Measurements from ENCODE around the gene CRYL1. TPM values are rescaled to one million over a fixed set of nuclear protein-coding genes. Genes with fewer than 3 reads are reported as not detected.

CRYL1 gene
- total RNA-seq, 1 experiment from 2014 or later = 6.7 TPM

- TF ChIP-seq CTCF (IDR thresholded peaks at IDR 0.05; ENCODE audit: insufficient read depth in 1 of 2, low read depth in 1 of 2, low read length in 1 of 2, severe bottlenecking in 1 of 2, unreplicated experiment in 1 of 2) = no peak
- no peak overlapping the region for H3K4me3 Mint-ChIP-seq (ENCODE audit: unreplicated experiment)
- H3K36me3 Mint-ChIP-seq (ENCODE audit: insufficient read depth, unreplicated experiment) = no peaks in the 10 kb centered on the region
- BruUV-seq (replicated peaks) = no TSS peak
- H3K36me3 ChIP-seq (ENCODE audit: control insufficient read depth, insufficient read depth, low read length) = no peaks in the 10 kb centered on the region
- no peak overlapping the region for H3K4me3 ChIP-seq (ENCODE audit: low read depth, low read length)
- ChIA-PET CTCF (no interaction called here), POLR2A (no interaction called here)
- H3K9me3 ChIP-seq = no peaks in the 10 kb centered on the region
- H3K27ac Mint-ChIP-seq (ENCODE audit: unreplicated experiment) = no peak overlapping the region
- no peaks in the 10 kb centered on the region for H3K27me3 Mint-ChIP-seq (ENCODE audit: insufficient read depth, unreplicated experiment)
- intact Hi-C loops (cut with micrococcal nuclease; ENCODE audit: unreplicated experiment) = no loop called here
- H3K9me3 Mint-ChIP-seq (ENCODE audit: unreplicated experiment) = no peaks in the 10 kb centered on the region
- peaks cover 5% of the 10 kb centered on the region for H3K4me1 ChIP-seq
- peaks cover 6% of the 10 kb centered on the region for H3K4me1 Mint-ChIP-seq (ENCODE audit: low read depth, unreplicated experiment)
- no peaks in the 10 kb centered on the region for H3K27me3 ChIP-seq (replicated peaks; ENCODE audit: control insufficient read depth, insufficient read depth, low read length)
- DNase-seq = no peak
Observed at GRCh38 chr13:20477394-20477793, 48.3 kb downstream of the CRYL1 start.

- Histone ChIP-seq H3K4me3 (ENCODE audit: low read depth, low read length) (no peak overlapping the region), H3K36me3 (ENCODE audit: control insufficient read depth, insufficient read depth, low read length) (no peaks in the 10 kb centered on the region), H3K4me1 (no peaks in the 10 kb centered on the region), H3K27me3 (replicated peaks; ENCODE audit: control insufficient read depth, insufficient read depth, low read length) (no peaks in the 10 kb centered on the region), H3K9me3 (no peaks in the 10 kb centered on the region)
- no peak for DNase-seq
- no peaks in the 10 kb centered on the region for H3K4me1 Mint-ChIP-seq (ENCODE audit: low read depth, unreplicated experiment)
- intact Hi-C loops (cut with micrococcal nuclease; ENCODE audit: unreplicated experiment) = no loop called here
- no peak overlapping the region for H3K27ac Mint-ChIP-seq (ENCODE audit: unreplicated experiment)
- H3K36me3 Mint-ChIP-seq (ENCODE audit: insufficient read depth, unreplicated experiment) = no peaks in the 10 kb centered on the region
- POLR2A ChIA-PET = interaction anchor here (0.6 kb wide), 1 partner anchor 49 kb away, joined by 3 read pairs; no protein-coding TSS in a partner anchor
- no peaks in the 10 kb centered on the region for H3K9me3 Mint-ChIP-seq (ENCODE audit: unreplicated experiment)
- no peak for TF ChIP-seq CTCF (IDR thresholded peaks at IDR 0.05; ENCODE audit: insufficient read depth in 1 of 2, low read depth in 1 of 2, low read length in 1 of 2, severe bottlenecking in 1 of 2, unreplicated experiment in 1 of 2)
- H3K4me3 Mint-ChIP-seq (ENCODE audit: unreplicated experiment) = no peak overlapping the region
- BruUV-seq (replicated peaks) = no TSS peak
- H3K27me3 Mint-ChIP-seq (ENCODE audit: insufficient read depth, unreplicated experiment) = no peaks in the 10 kb centered on the region
- CTCF ChIA-PET = no interaction called here
Observed at GRCh38 chr13:20475927-20476691, 49.5 kb downstream of the CRYL1 start.

- TF ChIP-seq CTCF (IDR thresholded peaks at IDR 0.05; ENCODE audit: insufficient read depth in 1 of 2, low read depth in 1 of 2, low read length in 1 of 2, severe bottlenecking in 1 of 2, unreplicated experiment in 1 of 2) = no peak
- no peaks in the 10 kb centered on the region for H3K36me3 Mint-ChIP-seq (ENCODE audit: insufficient read depth, unreplicated experiment)
- no peak for DNase-seq
- H3K4me3 Mint-ChIP-seq (ENCODE audit: unreplicated experiment) = no peak overlapping the region
- no peaks in the 10 kb centered on the region for H3K27me3 ChIP-seq (replicated peaks; ENCODE audit: control insufficient read depth, insufficient read depth, low read length)
- intact Hi-C loops (cut with micrococcal nuclease; ENCODE audit: unreplicated experiment) = no loop called here
- H3K27ac Mint-ChIP-seq (ENCODE audit: unreplicated experiment) = no peak overlapping the region
- H3K4me3 ChIP-seq (ENCODE audit: low read depth, low read length) = no peak overlapping the region
- H3K36me3 ChIP-seq (ENCODE audit: control insufficient read depth, insufficient read depth, low read length) = no peaks in the 10 kb centered on the region
- no peaks in the 10 kb centered on the region for H3K4me1 Mint-ChIP-seq (ENCODE audit: low read depth, unreplicated experiment)
- no TSS peak for BruUV-seq (replicated peaks)
- H3K27me3 Mint-ChIP-seq (ENCODE audit: insufficient read depth, unreplicated experiment) = no peaks in the 10 kb centered on the region
- POLR2A ChIA-PET = no interaction called here
- no peaks in the 10 kb centered on the region for H3K9me3 ChIP-seq
- no peaks in the 10 kb centered on the region for H3K9me3 Mint-ChIP-seq (ENCODE audit: unreplicated experiment)
- no peaks in the 10 kb centered on the region for H3K4me1 ChIP-seq
- CTCF ChIA-PET = no interaction called here
Observed at GRCh38 chr13:20474515-20474914, 51.1 kb downstream of the CRYL1 start.

Measured in Caco-2 (cell line).